HUES6 (cell line): Measurements from ENCODE around the gene HBS1L.

Experiments
- H3K27ac ChIP-seq: 2 replicates; pipeline ENCODE4 v1.7.0; 2013; ENCODE audit warnings: low read depth, mild to moderate bottlenecking, low read length, inconsistent platforms
- H3K27me3 ChIP-seq: 2 replicates; pipeline ENCODE4 v1.6.1; 2013; ENCODE audit warnings: low read length; ENCODE audit not compliant: control insufficient read depth, insufficient read depth
- H3K36me3 ChIP-seq: 2 replicates; pipeline ENCODE4 v1.6.1; 2013; ENCODE audit warnings: low read length; ENCODE audit not compliant: control insufficient read depth, insufficient read depth
- H3K4me1 ChIP-seq: 2 replicates; pipeline ENCODE4 v1.6.1; 2013; ENCODE audit warnings: low read length; ENCODE audit not compliant: control insufficient read depth, insufficient read depth
- H3K4me3 ChIP-seq: 2 replicates; pipeline ENCODE4 v1.5.1; 2013; ENCODE audit warnings: low read depth, low read length
- H3K9ac ChIP-seq: one replicate; pipeline ENCODE4 v1.6.1; 2013; ENCODE audit warnings: mild to moderate bottlenecking, low read length
- H3K9me3 ChIP-seq: 2 replicates; pipeline ENCODE4 v1.6.1; 2013; ENCODE audit warnings: low read depth, low read length; ENCODE audit not compliant: control insufficient read depth, insufficient read depth

Gene HBS1L

GRCh38 chr6:135056632-135057031 is 2.0 kb upstream of the HBS1L start:
- Histone ChIP-seq H3K27ac (no peak overlapping the region), H3K4me3 (no peak overlapping the region), H3K9ac (no peak overlapping the region), H3K4me1 (peaks cover 13% of the 10 kb centered on the region; the same call in 1 of the 2 replicates), H3K9me3 (no peaks in the 10 kb centered on the region), H3K36me3 (no peaks in the 10 kb centered on the region), H3K27me3 (no peaks in the 10 kb centered on the region)

DNA sequence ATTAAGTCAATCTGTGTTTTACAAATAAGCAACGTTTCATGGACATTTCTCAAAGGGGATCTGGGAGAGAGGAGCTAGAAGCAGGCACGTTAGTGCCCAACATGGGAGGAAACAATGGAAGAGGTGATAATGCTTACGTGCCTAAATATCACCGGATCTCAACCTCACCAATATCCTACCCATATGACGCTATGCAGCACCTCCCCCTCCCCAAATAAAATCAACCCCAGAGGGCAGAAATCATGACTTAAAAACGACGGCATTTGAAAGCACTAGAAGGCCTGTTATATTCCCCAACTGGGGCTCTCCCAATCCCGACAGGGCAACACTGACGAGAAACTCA is 425 bp downstream of the HBS1L start:
- peak overlapping the region; percentile 95 for H3K4me3 ChIP-seq
- H3K9ac ChIP-seq: peak overlapping the region; percentile 98
- H3K36me3 ChIP-seq: peaks cover 7% of the 10 kb centered on the region
- peaks cover 13% of the 10 kb centered on the region; the same call in 1 of the 2 replicates for H3K4me1 ChIP-seq
- peak overlapping the region; percentile 86 for H3K27ac ChIP-seq
- H3K27me3 ChIP-seq: no peaks in the 10 kb centered on the region
- H3K9me3 ChIP-seq: no peaks in the 10 kb centered on the region

DNA sequence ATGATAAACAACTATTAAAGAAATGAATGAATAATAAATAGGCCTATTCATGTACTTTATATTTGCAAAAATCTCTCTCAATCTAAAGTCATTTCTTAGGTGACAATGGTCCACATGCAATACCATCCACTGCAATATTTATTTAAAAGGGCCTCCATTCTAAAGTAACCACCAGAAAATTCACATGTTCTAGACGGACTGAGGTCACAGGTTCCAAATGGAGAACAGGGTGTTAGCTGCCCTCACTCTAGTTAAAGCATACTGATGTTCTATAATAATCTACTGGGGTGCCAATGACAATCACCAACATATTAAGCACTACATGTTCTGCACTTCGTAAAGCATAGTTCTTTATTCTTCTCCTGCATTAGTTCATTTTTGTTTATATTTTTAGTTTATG is 1.2 kb downstream of the HBS1L start:
- H3K36me3 ChIP-seq: peaks cover 14% of the 10 kb centered on the region
- peaks cover 13% of the 10 kb centered on the region; the same call in 1 of the 2 replicates for H3K4me1 ChIP-seq
- no peaks in the 10 kb centered on the region for H3K9me3 ChIP-seq
- H3K4me3 ChIP-seq: peak overlapping the region; percentile 95
- no peak overlapping the region for H3K27ac ChIP-seq
- no peak overlapping the region for H3K9ac ChIP-seq
- no peaks in the 10 kb centered on the region for H3K27me3 ChIP-seq

- Histone ChIP-seq H3K9ac (no peak overlapping the region), H3K27ac (no peak overlapping the region), H3K4me3 (peak overlapping the region; percentile 95), H3K36me3 (peaks cover 19% of the 10 kb centered on the region), H3K4me1 (peaks cover 13% of the 10 kb centered on the region; the same call in 1 of the 2 replicates), H3K27me3 (no peaks in the 10 kb centered on the region), H3K9me3 (no peaks in the 10 kb centered on the region)
Observed at GRCh38 chr6:135052939-135053338, 1.7 kb downstream of the HBS1L start.

GRCh38 chr6:135048915-135049314 is 5.7 kb downstream of the HBS1L start:
- no peak overlapping the region for H3K9ac ChIP-seq
- no peak overlapping the region for H3K27ac ChIP-seq
- H3K27me3 ChIP-seq: no peaks in the 10 kb centered on the region
- no peak overlapping the region for H3K4me3 ChIP-seq
- peaks cover 6% of the 10 kb centered on the region; the same call in 1 of the 2 replicates for H3K4me1 ChIP-seq
- H3K9me3 ChIP-seq: no peaks in the 10 kb centered on the region
- peaks cover 34% of the 10 kb centered on the region for H3K36me3 ChIP-seq

- Histone ChIP-seq H3K9ac (no peak overlapping the region), H3K9me3 (no peaks in the 10 kb centered on the region), H3K27ac (no peak overlapping the region), H3K27me3 (no peaks in the 10 kb centered on the region), H3K4me3 (no peak overlapping the region), H3K4me1 (no peaks in the 10 kb centered on the region), H3K36me3 (peaks cover 34% of the 10 kb centered on the region)
Observed at GRCh38 chr6:135047336-135047735, 7.3 kb downstream of the HBS1L start.

DNA sequence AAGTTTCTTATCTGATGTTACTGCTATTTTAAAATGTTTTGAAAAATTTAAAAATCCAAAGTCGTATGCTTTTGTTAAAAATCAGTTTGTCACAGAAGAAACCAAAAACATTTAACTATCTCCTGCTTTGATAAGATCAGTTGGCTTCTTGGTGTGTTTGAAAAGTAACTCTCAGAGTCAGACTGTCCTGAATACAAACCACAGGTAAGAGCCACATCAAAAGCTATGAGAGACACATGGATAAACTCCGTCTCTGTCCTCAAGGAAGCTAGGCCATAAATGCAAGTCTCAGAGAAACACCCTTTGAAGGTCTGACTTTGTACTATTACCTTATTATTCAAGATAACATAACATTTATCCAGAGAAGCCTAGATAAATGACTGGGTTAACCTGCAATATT is 7.7 kb downstream of the HBS1L start:
- H3K27me3 ChIP-seq: no peaks in the 10 kb centered on the region
- H3K4me1 ChIP-seq: no peaks in the 10 kb centered on the region
- no peaks in the 10 kb centered on the region for H3K9me3 ChIP-seq
- no peak overlapping the region for H3K9ac ChIP-seq
- no peak overlapping the region for H3K4me3 ChIP-seq
- no peak overlapping the region for H3K27ac ChIP-seq
- peaks cover 34% of the 10 kb centered on the region for H3K36me3 ChIP-seq

- Histone ChIP-seq H3K27me3 (no peaks in the 10 kb centered on the region), H3K9me3 (no peaks in the 10 kb centered on the region), H3K27ac (no peak overlapping the region), H3K4me1 (no peaks in the 10 kb centered on the region), H3K36me3 (peaks cover 31% of the 10 kb centered on the region), H3K9ac (no peak overlapping the region), H3K4me3 (no peak overlapping the region)
Observed at GRCh38 chr6:135044639-135045038, 10.0 kb downstream of the HBS1L start.

GRCh38 chr6:135043846-135044245 is 10.8 kb downstream of the HBS1L start:
- H3K27ac ChIP-seq: no peak overlapping the region
- no peak overlapping the region for H3K4me3 ChIP-seq
- H3K36me3 ChIP-seq: peaks cover 34% of the 10 kb centered on the region
- H3K9me3 ChIP-seq: no peaks in the 10 kb centered on the region
- no peaks in the 10 kb centered on the region for H3K27me3 ChIP-seq
- no peaks in the 10 kb centered on the region for H3K4me1 ChIP-seq
- H3K9ac ChIP-seq: no peak overlapping the region

DNA sequence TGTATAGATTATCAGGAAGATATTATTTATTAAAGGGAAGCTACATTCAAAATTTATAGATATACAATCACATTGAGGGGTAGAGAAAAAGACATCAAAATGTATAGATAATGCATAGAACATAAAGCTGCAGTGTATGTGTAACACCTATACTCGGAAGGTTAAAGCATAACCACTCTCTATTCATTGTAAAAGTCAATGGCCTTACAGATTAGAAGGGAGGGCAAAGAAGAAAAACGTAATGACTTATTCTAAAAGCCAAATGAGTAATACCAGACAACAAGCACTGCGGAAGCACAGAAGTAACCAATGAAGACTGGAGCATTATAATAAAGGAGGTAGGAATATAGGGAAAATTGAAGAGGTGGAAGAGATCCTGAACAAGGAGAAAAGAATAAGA is 11.3 kb downstream of the HBS1L start:
- H3K27ac ChIP-seq: no peak overlapping the region
- H3K27me3 ChIP-seq: no peaks in the 10 kb centered on the region
- H3K9ac ChIP-seq: no peak overlapping the region
- peaks cover 34% of the 10 kb centered on the region for H3K36me3 ChIP-seq
- no peaks in the 10 kb centered on the region for H3K4me1 ChIP-seq
- H3K9me3 ChIP-seq: no peaks in the 10 kb centered on the region
- H3K4me3 ChIP-seq: no peak overlapping the region

GRCh38 chr6:135038335-135038734 is 16.3 kb downstream of the HBS1L start:
- Histone ChIP-seq H3K4me1 (no peaks in the 10 kb centered on the region), H3K4me3 (no peak overlapping the region), H3K27me3 (no peaks in the 10 kb centered on the region), H3K27ac (no peak overlapping the region), H3K9ac (no peak overlapping the region), H3K36me3 (peaks cover 47% of the 10 kb centered on the region), H3K9me3 (no peaks in the 10 kb centered on the region)

GRCh38 chr6:135037541-135037940 is 17.1 kb downstream of the HBS1L start:
- H3K4me3 ChIP-seq: no peak overlapping the region
- H3K9me3 ChIP-seq: no peaks in the 10 kb centered on the region
- H3K27me3 ChIP-seq: no peaks in the 10 kb centered on the region
- H3K27ac ChIP-seq: no peak overlapping the region
- peaks cover 49% of the 10 kb centered on the region for H3K36me3 ChIP-seq
- H3K9ac ChIP-seq: no peak overlapping the region
- H3K4me1 ChIP-seq: no peaks in the 10 kb centered on the region
